22Rv1 (cell line): ENCODE data around the gene CD99.

Experiments
- H3K27ac ChIP-seq: fragments of 450-650 bp; 2 replicates; pipeline ENCODE4 v1.5.1; 2017
- CTCF ChIP-seq: fragments of 450-650 bp; IDR thresholded peaks from 2 replicates; pipeline ENCODE4 v1.5.1; 2017; ENCODE audit warnings: mild to moderate bottlenecking
- ZFX ChIP-seq: fragments of 450-650 bp; IDR thresholded peaks from 2 replicates; pipeline ENCODE4 v1.6.1; 2017; ENCODE audit warnings: antibody characterized with exemption, borderline replicate concordance

CD99 gene

GRCh38 chrX:2690856-2691542, at the start of gene CD99:
Gene CD99, plus strand, starts transcription at chrX:2691295. Its CDS starts 66 bp downstream, at chrX:2691361.
- TF ChIP-seq CTCF: no peak
- TF ChIP-seq ZFX: no peak
- H3K27ac ChIP-seq: no peak within 1 kb of the TSS

GRCh38 chrX:2642146-2642545, 48.9 kb upstream of the CD99 start:
- no peak overlapping the region for H3K27ac ChIP-seq
- TF ChIP-seq ZFX: no peak
- no peak for TF ChIP-seq CTCF

GRCh38 chrX:2642791-2643190, 48.3 kb upstream of the CD99 start:
- TF ChIP-seq ZFX: no peak
- no peak for TF ChIP-seq CTCF
- no peak overlapping the region for H3K27ac ChIP-seq

- TF ChIP-seq CTCF: no peak
- no peak for TF ChIP-seq ZFX
- no peak overlapping the region for H3K27ac ChIP-seq
Observed at GRCh38 chrX:2643880-2644279, 47.2 kb upstream of the CD99 start.

- H3K27ac ChIP-seq: no peak overlapping the region
- TF ChIP-seq ZFX: no peak
Observed at GRCh38 chrX:2645563-2645962, 45.5 kb upstream of the CD99 start.

GRCh38 chrX:2647627-2648026, 43.5 kb upstream of the CD99 start:
- TF ChIP-seq ZFX: no peak
- TF ChIP-seq CTCF: no peak
- no peak overlapping the region for H3K27ac ChIP-seq

GRCh38 chrX:2650037-2650436, 41.1 kb upstream of the CD99 start:
- TF ChIP-seq CTCF (no peak), ZFX (no peak)
- no peak overlapping the region for H3K27ac ChIP-seq

- TF ChIP-seq ZFX (no peak), CTCF (no peak)
- no peak overlapping the region for H3K27ac ChIP-seq
Observed at GRCh38 chrX:2650865-2651264, 40.2 kb upstream of the CD99 start.
